Stimulated activated naive CD8-positive, alpha-beta T cell treated with anti-CD3 and anti-CD28 coated beads, Interleukin-15, Interleukin-2, amounts not matched to agents 100 U/mL and 50 U/mL, for 24 hours (primary cell): ENCODE data around the gene KLHL11.
A peak's percentile ranks its signal among the peaks of the same experiment; 100 is the strongest.

Experiments
- ATAC-seq: fragments of 150-1000 bp; cut with Tn5 transposase; one replicate; pipeline ENCODE4 v1.10.0; 2021
- DNase-seq: peaks from one replicate; pipeline ENCODE4 v3.0.0; 2021

KLHL11 gene

GRCh38 chr17:41864836-41865595, at the start of gene KLHL11:
KLHL11 (minus strand) TSS chr17:41865423; CDS start chr17:41865370, 53 bp downstream.
- DNase-seq (peak; percentile 90), ATAC-seq (peak; percentile 90)

GRCh38 chr17:41915020-41915419, 49.8 kb upstream of the KLHL11 start:
- no peak for DNase-seq
- ATAC-seq: no peak

GRCh38 chr17:41914358-41914766, 49.1 kb upstream of the KLHL11 start:
- no peak for DNase-seq
- no peak for ATAC-seq

- ATAC-seq (no peak), DNase-seq (no peak)
Observed at GRCh38 chr17:41913798-41914197, 48.6 kb upstream of the KLHL11 start.

- ATAC-seq (no peak), DNase-seq (no peak)
Observed at GRCh38 chr17:41912925-41913324, 47.7 kb upstream of the KLHL11 start.

GRCh38 chr17:41910701-41911391, 45.6 kb upstream of the KLHL11 start:
- DNase-seq: no peak
- ATAC-seq: no peak

- DNase-seq (no peak), ATAC-seq (no peak)
Observed at GRCh38 chr17:41909088-41909487, 43.9 kb upstream of the KLHL11 start.

- DNase-seq: no peak
- no peak for ATAC-seq
Observed at GRCh38 chr17:41907633-41908539, 42.7 kb upstream of the KLHL11 start.

GRCh38 chr17:41907185-41907556, 41.9 kb upstream of the KLHL11 start:
- DNase-seq: no peak
- ATAC-seq: no peak

GRCh38 chr17:41906465-41907184, 41.4 kb upstream of the KLHL11 start:
- DNase-seq: no peak

GRCh38 chr17:41905172-41905571, 39.9 kb upstream of the KLHL11 start:
- DNase-seq (no peak), ATAC-seq (no peak)

More at GRCh38 chr17:41906465-41907184, 41.4 kb upstream of the KLHL11 start:
- ATAC-seq: no peak

- ATAC-seq (no peak), DNase-seq (no peak)
Observed at GRCh38 chr17:41904242-41904841, 39.1 kb upstream of the KLHL11 start.

GRCh38 chr17:41901646-41902045, 36.4 kb upstream of the KLHL11 start:
- ATAC-seq (no peak), DNase-seq (no peak)

- peak; percentile 30 for ATAC-seq
Observed at GRCh38 chr17:41896726-41897125, 31.5 kb upstream of the KLHL11 start.

GRCh38 chr17:41895617-41896016, 30.4 kb upstream of the KLHL11 start:
- ATAC-seq (no peak), DNase-seq (no peak)

More at GRCh38 chr17:41896726-41897125, 31.5 kb upstream of the KLHL11 start:
- no peak for DNase-seq

- ATAC-seq (no peak), DNase-seq (no peak)
Observed at GRCh38 chr17:41894791-41895331, 29.6 kb upstream of the KLHL11 start.

GRCh38 chr17:41893384-41893783, 28.2 kb upstream of the KLHL11 start:
- no peak for ATAC-seq
- DNase-seq: no peak

- DNase-seq (no peak), ATAC-seq (no peak)
Observed at GRCh38 chr17:41892021-41892376, 26.8 kb upstream of the KLHL11 start.

- DNase-seq: no peak
- no peak for ATAC-seq
Observed at GRCh38 chr17:41891135-41892020, 26.2 kb upstream of the KLHL11 start.

GRCh38 chr17:41888332-41888965, 23.2 kb upstream of the KLHL11 start:
- ATAC-seq (no peak), DNase-seq (no peak)
